Mesothelial cell of epicardium (in vitro differentiated cells): Measurements from ENCODE around the gene PRKN. TPM values are rescaled to one million over a fixed set of nuclear protein-coding genes. Genes with fewer than 3 reads are reported as not detected.

Experiments
- DNase-seq, 2 experiments: peaks; one replicate each; pipeline ENCODE4 v3.0.0; 2021; ENCODE audit warnings: low spot score in 2 of 2; ENCODE audit not compliant: unreplicated experiment in 2 of 2
- H3K27ac Mint-ChIP-seq: 2 replicates; pipeline ENCODE4 v1.8.0; 2021; ENCODE audit warnings: mixed read lengths
- H3K27me3 Mint-ChIP-seq: 2 replicates; pipeline ENCODE4 v1.8.0; 2021; ENCODE audit warnings: low read depth, mixed read lengths
- H3K36me3 Mint-ChIP-seq: 2 replicates; pipeline ENCODE4 v1.8.0; 2021; ENCODE audit warnings: mixed read lengths
- H3K4me1 Mint-ChIP-seq: 2 replicates; pipeline ENCODE4 v1.8.0; 2021; ENCODE audit warnings: mixed read lengths
- H3K4me3 Mint-ChIP-seq: 2 replicates; pipeline ENCODE4 v1.8.0; 2021; ENCODE audit warnings: mild to moderate bottlenecking, moderate library complexity, mixed read lengths
- H3K9me3 Mint-ChIP-seq: 2 replicates; pipeline ENCODE4 v1.8.0; 2021; ENCODE audit warnings: mixed read lengths
- CTCF ChIP-seq: fragments of 200-600 bp; sonication (generic); IDR thresholded peaks from one replicate; pipeline ENCODE4 v1.5.0; 2021; ENCODE audit warnings: antibody characterized with exemption; ENCODE audit not compliant: unreplicated experiment
- total RNA-seq: library from RNA; stranded (reverse); gene quantifications from 3 replicates; pipeline ENCODE4 v1.2.1, GENCODE V29; 2021

The PRKN gene
- total RNA-seq, 1 donor from 2014 or later, result 7.6 TPM

- H3K9me3 Mint-ChIP-seq, result peaks cover 3% of the 10 kb centered on the region
- H3K4me3 Mint-ChIP-seq, result no peak overlapping the region
- no peak for DNase-seq
- peak overlapping the region; percentile 56 for H3K27ac Mint-ChIP-seq
- H3K36me3 Mint-ChIP-seq, result no peaks in the 10 kb centered on the region
- no peaks in the 10 kb centered on the region for H3K27me3 Mint-ChIP-seq
- no peak for TF ChIP-seq CTCF
- H3K4me1 Mint-ChIP-seq, result peaks cover 24% of the 10 kb centered on the region
These were observed 1268.5 kb downstream of the PRKN start for GRCh38 chr6:161459008-161459615.

- no peak for TF ChIP-seq CTCF
- H3K36me3 Mint-ChIP-seq, result no peaks in the 10 kb centered on the region
- H3K9me3 Mint-ChIP-seq, result peaks cover 3% of the 10 kb centered on the region
- no peak overlapping the region for H3K4me3 Mint-ChIP-seq
- peaks cover 24% of the 10 kb centered on the region for H3K4me1 Mint-ChIP-seq
- no peak for DNase-seq
- peak overlapping the region; percentile 53 for H3K27ac Mint-ChIP-seq
- H3K27me3 Mint-ChIP-seq, result no peaks in the 10 kb centered on the region
These were observed 1269.2 kb downstream of the PRKN start for GRCh38 chr6:161458201-161458951.

DNA sequence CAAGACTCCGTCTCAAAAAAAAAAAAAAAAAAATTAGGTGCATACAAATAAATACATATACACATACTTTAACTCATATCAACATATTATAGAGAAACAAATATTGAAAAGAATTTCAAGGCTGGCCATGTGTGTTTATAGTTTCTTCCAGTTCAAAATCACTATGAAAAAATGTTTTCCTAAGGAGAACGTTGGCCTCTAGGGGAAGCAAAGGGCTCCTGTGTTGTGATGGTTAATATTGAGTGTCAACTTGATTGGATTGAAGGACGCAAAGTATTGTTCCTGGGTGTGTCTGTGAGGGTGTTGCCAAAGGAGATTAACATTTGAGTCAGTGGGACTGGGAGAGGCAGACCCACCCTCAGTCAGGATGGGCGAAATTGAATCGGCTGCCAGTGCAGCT lies 1271.7 kb downstream of the PRKN start:
- Mint-ChIP-seq H3K27ac (no peak overlapping the region), H3K27me3 (no peaks in the 10 kb centered on the region), H3K4me1 (peaks cover 24% of the 10 kb centered on the region), H3K9me3 (no peaks in the 10 kb centered on the region), H3K4me3 (no peak overlapping the region), H3K36me3 (no peaks in the 10 kb centered on the region)
- TF ChIP-seq CTCF, result no peak
- DNase-seq, result no peak

GRCh38 chr6:161453558-161453957 lies 1274.0 kb downstream of the PRKN start:
- no peaks in the 10 kb centered on the region for H3K27me3 Mint-ChIP-seq
- no peaks in the 10 kb centered on the region for H3K9me3 Mint-ChIP-seq
- H3K27ac Mint-ChIP-seq, result no peak overlapping the region
- peaks cover 13% of the 10 kb centered on the region for H3K4me1 Mint-ChIP-seq
- H3K4me3 Mint-ChIP-seq, result no peak overlapping the region
- DNase-seq, result no peak
- no peaks in the 10 kb centered on the region for H3K36me3 Mint-ChIP-seq
- TF ChIP-seq CTCF, result no peak

GRCh38 chr6:161452241-161452640 lies 1275.3 kb downstream of the PRKN start:
- Mint-ChIP-seq H3K36me3 (no peaks in the 10 kb centered on the region), H3K9me3 (peaks cover 3% of the 10 kb centered on the region), H3K4me3 (no peak overlapping the region), H3K27me3 (no peaks in the 10 kb centered on the region), H3K27ac (no peak overlapping the region), H3K4me1 (no peaks in the 10 kb centered on the region)
- DNase-seq, result no peak
- TF ChIP-seq CTCF, result no peak
